HG03097 (cell line): ENCODE data around the gene GPR161.

ENCODE experiments used
- ATAC-seq: cut with Tn5 transposase; IDR thresholded peaks from one replicate; pipeline ENCODE4 v1.9.1; 2021; ENCODE audit not compliant: unreplicated experiment, low FRiP score

GPR161 gene

GRCh38 chr1:168050880-168051279 lies 85.8 kb downstream of the GPR161 start:
- no peak for ATAC-seq

- ATAC-seq, result no peak
These were observed 86.4 kb downstream of the GPR161 start for GRCh38 chr1:168050307-168050706.

DNA sequence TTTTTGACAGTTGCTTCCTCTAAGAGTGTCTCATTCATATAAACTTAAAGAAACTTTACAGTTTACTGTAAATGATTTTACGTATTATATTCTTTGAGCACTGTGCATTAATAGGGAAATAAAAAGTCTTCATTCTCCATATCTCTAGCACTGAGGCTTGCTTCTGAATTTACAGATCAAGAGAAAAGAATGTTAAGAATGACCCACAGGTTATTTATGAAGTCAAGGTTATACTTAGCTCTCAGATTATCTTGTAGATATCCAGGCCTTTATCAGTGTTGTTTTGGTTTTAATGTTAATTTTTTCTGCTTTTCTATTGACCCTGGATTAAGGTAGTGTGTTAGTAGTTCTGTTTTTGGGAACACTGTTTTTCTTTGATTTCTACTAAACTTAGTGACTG lies 91.4 kb downstream of the GPR161 start:
- no peak for ATAC-seq

GRCh38 chr1:168042362-168042761 lies 94.4 kb downstream of the GPR161 start:
- ATAC-seq, result no peak

- no peak for ATAC-seq
These were observed 101.4 kb downstream of the GPR161 start for GRCh38 chr1:168035345-168035744.

GRCh38 chr1:168032029-168032428 lies 104.7 kb downstream of the GPR161 start:
- ATAC-seq, result no peak

DNA sequence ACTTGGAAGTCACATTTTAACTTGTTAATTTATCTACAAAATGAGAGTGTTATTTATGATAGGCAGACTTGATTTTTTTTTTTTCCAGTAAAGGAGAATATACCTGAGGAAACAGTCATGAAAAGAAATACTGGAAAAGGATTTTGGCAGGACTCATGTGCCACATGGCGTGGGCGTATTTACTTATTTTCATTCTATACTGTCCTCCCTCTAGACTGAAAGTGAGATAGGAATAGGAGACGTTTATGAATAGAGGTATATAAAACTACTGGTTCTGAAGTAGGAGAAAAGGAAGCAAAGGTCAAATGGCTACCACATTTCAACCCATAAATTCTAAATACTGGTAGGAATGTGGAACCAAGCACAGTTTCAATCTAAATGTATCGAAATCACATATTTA lies 105.1 kb downstream of the GPR161 start:
- ATAC-seq, result no peak

DNA sequence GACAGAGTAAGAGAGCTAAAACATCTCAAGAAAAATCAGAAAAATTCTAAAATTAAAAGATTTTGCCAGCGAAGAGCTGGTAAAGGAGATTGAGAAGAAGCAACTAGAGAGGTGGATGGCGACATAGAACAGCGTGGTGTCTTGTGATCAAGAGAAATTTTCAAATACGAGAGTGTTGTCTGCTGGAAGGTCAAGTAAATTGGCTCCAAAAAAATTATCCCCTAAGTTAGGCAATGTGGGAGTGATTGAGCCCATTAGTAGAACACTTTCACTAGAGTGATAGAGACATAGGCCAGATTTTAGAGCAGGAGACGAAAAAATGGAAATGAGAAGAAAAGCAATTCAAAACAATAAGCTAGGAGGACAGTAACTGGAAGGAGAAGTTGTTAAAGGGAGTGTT lies 105.5 kb downstream of the GPR161 start:
- no peak for ATAC-seq
